PC-3 (cell line): ENCODE data around the gene NUTM1. TPM values are rescaled to one million over a fixed set of nuclear protein-coding genes. Genes with fewer than 3 reads are reported as not detected.

ENCODE experiments used
- ATAC-seq: fragments of 200-7000 bp; cut with Tn5 transposase; 2 replicates; pipeline ENCODE4 v1.9.1; 2020; ENCODE audit warnings: mild to moderate bottlenecking, moderate library complexity
- BruUV-seq: library from RNA; stranded (reverse); fragments of 400-500 nt; replicated peaks from 2 replicates; lab custom pipeline; 2021; lab: Mats Ljungman, UMichigan
- CTCF ChIA-PET: fragments of 300-600 bp; sonication (Branson Sonifier 250); formaldehyde crosslinking; loops from one replicate; lab custom pipeline; 2022; ENCODE audit warnings: antibody characterized with exemption; lab: Charles Lee
- POLR2A ChIA-PET: fragments of 300-600 bp; sonication (Branson Sonifier 250); formaldehyde crosslinking; loops from one replicate; lab custom pipeline; 2022; ENCODE audit warnings: antibody characterized with exemption; ENCODE audit not compliant: unreplicated experiment; lab: Charles Lee
- DNase-seq: peaks from one replicate; pipeline ENCODE4 v3.0.0-alpha.2; 2015
- H2AFZ ChIP-seq: fragments of 300-600 bp; sonication (generic); 2 replicates; pipeline ENCODE4 v1.6.0; 2016; ENCODE audit warnings: antibody characterized with exemption, low read length
- H3F3A ChIP-seq: fragments of 300-600 bp; sonication (generic); one replicate; pipeline ENCODE4 v1.6.0; 2017; ENCODE audit warnings: antibody characterized with exemption, low read length, control low read depth, mild to moderate bottlenecking; ENCODE audit not compliant: unreplicated experiment
- H3K27ac ChIP-seq: fragments of 300-600 bp; sonication (generic); 2 replicates; pipeline ENCODE4 v1.5.1; 2016; ENCODE audit warnings: mild to moderate bottlenecking, low read length
- H3K27me3 ChIP-seq: fragments of 300-600 bp; sonication (generic); 2 replicates; pipeline ENCODE4 v1.6.1; 2016; ENCODE audit warnings: low read length, mixed read lengths
- H3K36me3 ChIP-seq: fragments of 300-600 bp; sonication (generic); 2 replicates; pipeline ENCODE4 v1.6.1; 2016; ENCODE audit warnings: low read depth, mixed run types, low read length, mixed read lengths
- H3K4me1 ChIP-seq: fragments of 300-600 bp; sonication (generic); 2 replicates; pipeline ENCODE4 v1.5.1; 2016; ENCODE audit warnings: low read length; ENCODE audit not compliant: insufficient read depth
- H3K4me2 ChIP-seq: fragments of 300-600 bp; sonication (generic); 2 replicates; pipeline ENCODE4 v1.6.0; 2016; ENCODE audit warnings: low read length
- H3K4me3 ChIP-seq: fragments of 300-600 bp; sonication (generic); 2 replicates; pipeline ENCODE4 v1.5.1; 2016; ENCODE audit warnings: mild to moderate bottlenecking, low read length, mixed read lengths
- H3K79me2 ChIP-seq: fragments of 300-600 bp; sonication (generic); 2 replicates; pipeline ENCODE4 v1.6.1; 2017; ENCODE audit warnings: low read length, mixed read lengths
- H3K9ac ChIP-seq: fragments of 300-600 bp; sonication (generic); 2 replicates; pipeline ENCODE4 v1.6.0; 2016; ENCODE audit warnings: mild to moderate bottlenecking, low read length
- H3K9me2 ChIP-seq: fragments of 300-600 bp; sonication (generic); replicated peaks from 2 replicates; pipeline ENCODE4 v1.6.1; 2016; ENCODE audit warnings: mixed run types, low read length, mixed read lengths
- H3K9me3 ChIP-seq: fragments of 300-600 bp; sonication (generic); 2 replicates; pipeline ENCODE4 v1.6.1; 2016; ENCODE audit warnings: low read length, mixed read lengths
- H4K20me1 ChIP-seq: fragments of 300-600 bp; sonication (generic); 2 replicates; pipeline ENCODE4 v1.6.1; 2016; ENCODE audit warnings: low read length, mixed read lengths
- EZH2 ChIP-seq: fragments of 300-600 bp; sonication (generic); IDR thresholded peaks from one replicate; pipeline ENCODE4 v1.6.1; 2017; ENCODE audit warnings: antibody characterized with exemption, mild to moderate bottlenecking, low read length; ENCODE audit not compliant: unreplicated experiment
- EZH2phosphoT487 ChIP-seq: fragments of 300-600 bp; sonication (generic); IDR thresholded peaks from 2 replicates; pipeline ENCODE4 v1.6.1; 2018; ENCODE audit warnings: mild to moderate bottlenecking, antibody characterized with exemption, low read length, borderline replicate concordance
- intact Hi-C: fragments of 100-400 bp; cut with micrococcal nuclease; formaldehyde crosslinking; loops from 2 replicates; pipeline ENCODE4 v1.9.0; 2023
- total RNA-seq: library from RNA; depleted of rRNA; stranded (reverse); fragments of >200 nt; gene quantifications from 2 replicates; pipeline ENCODE4 v1.2.3, GENCODE V29; 2014
- TF ChIP-seq, protein P1 (sequence below): fragments of 300-600 bp; sonication (generic); conservative IDR thresholded peaks from 2 replicates; pipeline ENCODE4 v1.5.1; 2017; ENCODE audit warnings: antibody characterized with exemption, low read depth, mild to moderate bottlenecking, low read length

NUTM1 gene
- total RNA-seq, 1 experiment from 2014 or later: 0.04 TPM

DNA sequence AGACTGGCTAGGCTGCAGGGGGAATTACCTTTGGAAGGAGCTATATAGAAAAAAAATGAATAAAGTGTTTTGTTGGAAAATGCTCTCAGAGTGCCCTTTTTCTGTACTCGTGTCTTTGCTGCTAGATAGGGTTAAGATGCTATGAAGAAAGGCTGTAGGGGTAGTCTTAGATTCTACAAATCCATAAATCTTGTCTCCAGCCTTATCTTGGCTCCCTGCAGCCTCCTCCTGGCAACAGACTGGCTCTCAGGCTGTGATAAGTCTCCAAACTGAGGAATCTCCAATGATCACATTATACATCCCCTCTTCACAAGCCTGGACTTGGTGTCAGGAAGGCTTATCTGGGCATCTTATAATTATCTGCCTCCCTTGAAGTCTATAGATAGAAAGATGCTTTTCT lies 14.5 kb downstream of the NUTM1 start:
- ChIA-PET CTCF (no interaction called here), POLR2A (no interaction called here)
- H2AFZ ChIP-seq: no peak overlapping the region
- intact Hi-C loops: no loop called here
- no peaks in the 10 kb centered on the region for H3K27me3 ChIP-seq
- DNase-seq (no peak), ATAC-seq (no peak)
- no peak overlapping the region for H3K4me2 ChIP-seq
- H3K9me2 ChIP-seq: no peaks in the 10 kb centered on the region
- no peaks in the 10 kb centered on the region for H3F3A ChIP-seq
- no peaks in the 10 kb centered on the region for H3K9me3 ChIP-seq
- H3K4me1 ChIP-seq: peaks cover 33% of the 10 kb centered on the region
- H3K9ac ChIP-seq: no peak overlapping the region
- H3K27ac ChIP-seq: no peak overlapping the region
- H3K79me2 ChIP-seq: 0 out of 2 replicates have a peak, but pooled peaks cover 6% of the 10 kb centered on the region
- H4K20me1 ChIP-seq: 0 out of 2 replicates have a peak, but pooled peaks cover 8% of the 10 kb centered on the region
- BruUV-seq: no TSS peak
- H3K4me3 ChIP-seq: no peak overlapping the region
- TF ChIP-seq EZH2phosphoT487 (no peak), EZH2 (no peak)
- TF ChIP-seq, protein P1, sequence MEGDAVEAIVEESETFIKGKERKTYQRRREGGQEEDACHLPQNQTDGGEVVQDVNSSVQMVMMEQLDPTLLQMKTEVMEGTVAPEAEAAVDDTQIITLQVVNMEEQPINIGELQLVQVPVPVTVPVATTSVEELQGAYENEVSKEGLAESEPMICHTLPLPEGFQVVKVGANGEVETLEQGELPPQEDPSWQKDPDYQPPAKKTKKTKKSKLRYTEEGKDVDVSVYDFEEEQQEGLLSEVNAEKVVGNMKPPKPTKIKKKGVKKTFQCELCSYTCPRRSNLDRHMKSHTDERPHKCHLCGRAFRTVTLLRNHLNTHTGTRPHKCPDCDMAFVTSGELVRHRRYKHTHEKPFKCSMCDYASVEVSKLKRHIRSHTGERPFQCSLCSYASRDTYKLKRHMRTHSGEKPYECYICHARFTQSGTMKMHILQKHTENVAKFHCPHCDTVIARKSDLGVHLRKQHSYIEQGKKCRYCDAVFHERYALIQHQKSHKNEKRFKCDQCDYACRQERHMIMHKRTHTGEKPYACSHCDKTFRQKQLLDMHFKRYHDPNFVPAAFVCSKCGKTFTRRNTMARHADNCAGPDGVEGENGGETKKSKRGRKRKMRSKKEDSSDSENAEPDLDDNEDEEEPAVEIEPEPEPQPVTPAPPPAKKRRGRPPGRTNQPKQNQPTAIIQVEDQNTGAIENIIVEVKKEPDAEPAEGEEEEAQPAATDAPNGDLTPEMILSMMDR: no peak
- peaks cover 29% of the 10 kb centered on the region; the same call in 1 of the 2 replicates for H3K36me3 ChIP-seq

DNA sequence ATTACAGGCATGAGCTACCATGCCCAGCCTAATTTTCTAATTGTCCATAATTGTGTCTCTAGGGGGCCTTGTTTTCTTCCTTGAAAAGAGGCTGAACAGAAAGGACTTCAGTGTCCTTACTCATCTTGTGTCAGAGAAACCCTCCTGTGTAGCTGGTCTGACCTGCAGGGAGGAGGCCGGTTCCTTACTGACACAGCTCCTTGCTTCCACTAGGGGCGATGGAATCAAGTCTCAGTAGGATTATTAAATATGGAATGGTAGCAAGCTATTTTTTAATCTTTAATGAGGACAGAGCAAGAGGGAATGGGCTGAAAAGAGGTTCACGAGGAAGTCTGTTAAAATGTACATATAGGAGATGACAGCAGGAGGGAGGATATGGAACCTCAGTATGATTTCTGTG lies 15.3 kb downstream of the NUTM1 start:
- POLR2A ChIA-PET: no interaction called here
- H3K9ac ChIP-seq: no peak overlapping the region
- H3F3A ChIP-seq: no peaks in the 10 kb centered on the region
- CTCF ChIA-PET: interaction anchor here (0.7 to 1.2 kb wide), 4 partner anchors 9 to 230 kb away, joined by 4 to 9 read pairs (median 7); partner anchors contain the start of genes KATNBL1, LPCAT4 and NOP10
- H3K4me3 ChIP-seq: no peak overlapping the region
- H3K27me3 ChIP-seq: no peaks in the 10 kb centered on the region
- H3K9me2 ChIP-seq: no peaks in the 10 kb centered on the region
- ATAC-seq: no peak; the same call in 1 of the 2 replicates
- H3K4me1 ChIP-seq: peaks cover 40% of the 10 kb centered on the region
- no peak overlapping the region for H2AFZ ChIP-seq
- H3K9me3 ChIP-seq: no peaks in the 10 kb centered on the region
- H3K36me3 ChIP-seq: peaks cover 34% of the 10 kb centered on the region
- no TSS peak for BruUV-seq
- TF ChIP-seq EZH2: no peak
- TF ChIP-seq, protein P1: peak; percentile 62
- DNase-seq: peak; percentile 44
- H3K27ac ChIP-seq: no peak overlapping the region
- H3K4me2 ChIP-seq: no peak overlapping the region
- intact Hi-C loops: no loop called here
- H4K20me1 ChIP-seq: 0 out of 2 replicates have a peak, but pooled peaks cover 8% of the 10 kb centered on the region
- H3K79me2 ChIP-seq: 0 out of 2 replicates have a peak, but pooled peaks cover 7% of the 10 kb centered on the region

DNA sequence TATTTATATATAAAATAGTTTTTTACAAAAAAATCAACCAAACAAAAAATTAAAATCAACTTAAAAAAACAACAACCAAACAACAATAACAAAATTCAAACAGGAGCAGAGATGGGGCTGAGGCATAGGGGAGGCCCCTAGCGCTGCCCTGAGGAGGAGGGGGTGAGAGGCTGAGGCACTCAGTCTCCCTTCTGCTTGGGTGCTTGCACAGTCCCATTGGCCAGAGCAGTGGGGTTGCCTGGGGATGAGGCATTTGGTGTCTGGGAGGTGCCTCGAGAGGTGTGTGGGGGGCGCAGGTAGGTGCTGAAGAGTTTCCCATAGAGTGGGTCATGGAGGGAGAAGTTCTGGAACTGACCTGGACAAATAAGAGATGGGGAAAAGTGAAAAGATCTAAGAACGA lies 15.8 kb downstream of the NUTM1 start:
- Histone ChIP-seq H4K20me1 (0 out of 2 replicates have a peak, but pooled peaks cover 8% of the 10 kb centered on the region), H3K79me2 (peaks cover 13% of the 10 kb centered on the region; the same call in 1 of the 2 replicates), H3K9me3 (no peaks in the 10 kb centered on the region), H3K36me3 (peaks cover 40% of the 10 kb centered on the region), H3K9ac (no peak overlapping the region), H2AFZ (no peak overlapping the region), H3K4me2 (no peak overlapping the region), H3K4me1 (peaks cover 43% of the 10 kb centered on the region), H3F3A (no peaks in the 10 kb centered on the region), H3K9me2 (no peaks in the 10 kb centered on the region), H3K27ac (peak overlapping the region; percentile 49), H3K4me3 (no peak overlapping the region), H3K27me3 (no peaks in the 10 kb centered on the region)
- no peak for DNase-seq
- no peak for TF ChIP-seq EZH2phosphoT487
- TF ChIP-seq, protein P1: no peak
- no peak for TF ChIP-seq EZH2
- ChIA-PET POLR2A (no interaction called here), CTCF (interaction anchor here (0.6 to 1.2 kb wide), 4 partner anchors 9 to 249 kb away, joined by 3 to 9 read pairs (median 5); partner anchors contain the start of genes LPCAT4 and NOP10)
- intact Hi-C loops: no loop called here
- no peak for ATAC-seq
- BruUV-seq: no TSS peak
